Stimulated activated CD8-positive, alpha-beta memory T cell treated with anti-CD3 and anti-CD28 coated beads, Interleukin-4, amount 100 ng/mL, for 4 hours (primary cell): Measurements from ENCODE around the gene CCDC9.
"Not testable (repeated sequence)": the region's sequence is repeated elsewhere in the genome, so short reads cannot be mapped to it uniquely, and the experiment has no call there.

Source experiments
- DNase-seq, 2 donors: peaks; one replicate each; pipeline ENCODE4 v3.0.0-alpha.2; 2020; ENCODE audit warnings: low read depth in 2 of 2, low spot score in 1 of 2

Gene CCDC9

GRCh38 chr19:47231215-47232054 lies 24.9 kb upstream of the CCDC9 start:
- peak; percentile 83 to 89 for DNase-seq

DNA sequence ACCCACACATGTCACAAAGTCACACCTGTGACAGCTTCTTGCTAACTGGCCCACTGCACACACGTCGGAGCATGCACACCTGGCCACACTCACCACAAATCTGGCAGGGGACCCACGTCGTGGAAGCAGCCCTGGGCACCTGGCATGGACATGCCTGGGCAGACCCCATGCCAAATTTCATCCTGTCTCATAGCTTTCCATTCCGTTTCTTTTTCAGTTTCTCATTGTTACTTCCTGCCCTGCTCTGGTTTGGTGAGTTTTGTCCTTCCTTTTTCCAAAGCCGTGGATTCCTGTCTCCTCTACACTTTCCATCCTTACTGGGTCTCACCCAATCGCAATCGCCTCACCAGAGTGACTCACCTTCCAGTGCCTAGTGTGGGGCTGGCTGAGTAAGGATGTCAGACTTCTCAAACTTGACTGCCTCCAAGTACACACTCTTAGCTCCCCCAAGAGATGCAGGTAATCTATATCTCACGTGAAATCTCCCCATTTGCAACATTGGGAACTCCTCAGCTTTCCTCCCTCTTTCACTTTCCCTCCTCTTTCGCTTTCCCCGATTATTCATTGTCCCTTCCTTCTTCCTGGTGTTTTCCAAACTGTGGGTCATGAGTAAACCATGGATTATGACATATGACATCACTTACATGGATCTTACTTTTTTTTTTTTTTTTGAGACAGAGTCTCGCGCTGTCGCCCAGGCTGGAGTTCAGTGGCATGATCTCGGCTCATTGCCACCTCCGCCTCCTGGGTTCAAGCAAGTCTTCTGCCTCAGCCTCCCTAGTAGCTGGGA lies 23.7 kb upstream of the CCDC9 start:
- no peak for DNase-seq

DNA sequence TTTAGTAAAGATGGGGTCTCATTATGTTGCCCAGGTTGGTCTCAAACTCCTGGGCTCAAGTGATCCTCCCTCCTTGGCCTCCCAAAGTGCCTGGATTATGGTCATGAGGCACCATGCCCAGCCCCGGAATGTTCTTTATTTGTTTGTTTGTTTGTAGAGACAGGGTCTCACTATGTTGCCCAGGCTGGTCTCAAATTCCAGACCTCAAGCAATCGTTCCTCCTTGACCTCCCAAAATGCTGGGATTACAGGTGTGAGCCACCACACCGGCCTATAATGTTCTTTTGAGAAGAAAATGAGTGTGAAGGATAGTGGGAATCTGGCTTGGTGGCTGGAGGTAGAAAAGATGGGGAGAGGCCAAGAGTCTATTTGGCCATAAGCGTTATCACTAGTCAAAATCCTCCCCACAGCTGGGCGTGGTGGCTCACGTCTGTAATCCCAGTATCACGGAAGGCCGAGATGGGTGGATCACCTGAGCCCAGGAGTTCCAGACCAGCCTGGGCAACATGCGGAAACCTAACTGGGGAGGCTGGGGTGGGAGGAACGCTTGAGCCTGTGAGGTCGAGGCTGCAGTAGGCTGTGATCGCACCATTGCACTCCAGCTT lies 20.2 kb upstream of the CCDC9 start:
- DNase-seq, result no peak

DNA sequence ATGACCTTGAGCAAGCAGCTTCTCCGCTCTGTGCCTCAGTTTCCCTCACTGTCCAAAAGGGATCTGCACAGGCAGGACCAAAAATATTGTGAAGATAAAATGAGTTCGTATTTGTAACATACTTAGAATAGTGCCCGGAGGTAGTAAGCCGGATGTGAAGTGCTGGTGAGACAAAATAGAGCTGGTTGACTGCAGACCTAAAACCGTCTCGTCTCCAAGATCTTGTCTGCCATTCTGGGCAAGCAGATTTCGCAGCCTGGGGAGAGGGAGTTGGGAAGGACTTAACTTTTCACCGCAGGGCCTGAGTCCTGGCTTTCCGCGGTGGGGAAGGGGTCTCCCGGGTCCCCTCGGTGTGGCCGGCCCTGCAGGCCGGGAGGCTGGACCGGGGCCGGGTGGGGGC lies 17.2 kb upstream of the CCDC9 start:
- no peak for DNase-seq

GRCh38 chr19:47239610-47240296 lies 16.6 kb upstream of the CCDC9 start:
- DNase-seq, result peak in 1 of 2 donors; percentile 44

DNA sequence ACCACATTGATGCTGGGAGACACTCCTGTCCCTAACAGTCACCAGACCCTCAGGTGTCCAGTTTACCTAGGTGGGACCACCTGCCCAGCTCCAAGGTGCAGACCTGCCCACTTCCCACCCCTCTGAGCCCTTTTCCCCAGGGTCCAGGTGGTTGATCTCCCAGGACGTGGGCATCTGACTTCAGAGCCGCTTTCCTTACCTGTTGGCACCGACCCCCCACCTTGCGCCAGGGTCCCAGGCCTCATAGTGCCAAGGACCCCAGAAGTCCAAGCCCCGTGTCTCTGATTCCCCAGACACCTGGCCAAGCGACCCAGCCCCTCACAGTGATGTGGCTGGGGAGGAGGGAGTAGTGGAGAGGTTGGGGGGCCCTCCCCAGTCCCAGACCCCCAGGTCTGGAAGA lies 15.8 kb upstream of the CCDC9 start:
- DNase-seq, result no peak

DNA sequence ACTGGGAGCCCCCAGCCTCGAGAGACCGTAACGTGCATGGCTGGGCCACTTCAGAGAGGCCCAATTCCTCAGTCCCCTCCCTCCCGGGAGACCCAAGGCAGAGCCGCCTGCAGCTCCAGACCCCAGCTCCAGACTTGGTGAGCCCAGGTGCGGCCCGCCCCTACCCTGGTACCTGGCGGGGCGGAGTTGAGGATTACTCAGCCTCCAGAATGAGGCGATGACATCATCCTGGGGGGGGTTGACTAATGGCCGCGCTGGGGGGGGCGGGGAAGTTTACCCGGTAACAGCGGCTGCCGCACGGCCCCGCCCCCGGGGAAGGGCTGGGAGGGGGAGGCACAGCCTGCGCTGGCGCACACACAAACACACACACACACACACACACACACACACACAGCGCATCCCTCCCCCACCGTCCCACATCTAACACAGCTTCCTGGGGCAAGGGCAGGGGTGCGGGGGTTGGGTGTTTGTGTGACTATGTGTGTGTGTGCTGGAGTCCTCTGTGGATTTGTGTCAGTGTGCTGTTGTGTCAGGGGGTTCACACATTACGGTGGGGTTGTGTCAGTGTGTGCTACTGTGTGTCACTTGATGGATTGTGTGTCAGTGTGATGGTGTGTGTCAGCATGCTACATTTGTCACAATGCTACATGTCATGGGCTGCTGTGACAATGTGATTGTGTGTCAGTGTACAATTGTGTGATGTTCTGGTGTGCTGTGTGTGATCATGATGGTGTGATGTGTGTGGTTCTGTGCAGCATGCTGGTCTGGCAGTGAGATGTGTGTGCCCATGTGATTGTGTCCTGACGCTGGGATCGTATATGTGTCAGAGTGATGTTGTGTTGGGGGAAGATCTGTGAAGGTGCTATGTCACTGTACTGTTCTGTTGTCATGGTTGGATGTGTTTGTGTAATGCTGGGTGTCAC lies 15.1 kb upstream of the CCDC9 start:
- DNase-seq, result peak; percentile 73 to 74

DNA sequence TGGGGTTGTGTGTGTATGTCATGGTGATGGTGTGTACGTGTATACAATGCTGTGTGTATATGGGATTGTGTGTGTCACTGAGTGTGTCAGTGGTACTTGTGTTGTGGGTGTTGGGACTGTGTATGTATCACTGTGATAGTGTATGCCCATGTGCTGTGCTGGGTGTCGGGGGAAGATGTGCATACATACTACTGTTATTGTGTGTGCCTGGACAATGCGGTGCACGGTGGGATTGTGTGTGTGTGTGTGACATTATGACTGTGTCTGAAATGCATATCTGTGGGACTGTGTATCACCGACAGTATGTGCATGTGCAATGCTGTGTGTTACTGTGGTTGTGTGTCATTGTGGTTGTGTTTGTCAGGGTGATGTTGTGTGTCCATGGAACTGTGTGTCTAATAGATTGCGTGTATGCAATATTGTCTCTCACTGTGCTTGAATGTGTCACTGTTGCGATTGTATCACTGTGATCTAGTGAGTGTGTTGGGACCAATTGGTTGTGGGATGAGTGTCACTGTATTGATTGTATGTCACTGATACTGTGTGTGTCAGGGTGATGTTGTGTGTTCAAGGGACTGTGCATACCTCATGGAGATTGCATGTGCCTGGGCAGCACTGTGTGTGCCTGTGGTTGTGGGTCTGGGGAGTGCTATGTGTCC lies 14.3 kb upstream of the CCDC9 start:
- DNase-seq, result no peak

DNA sequence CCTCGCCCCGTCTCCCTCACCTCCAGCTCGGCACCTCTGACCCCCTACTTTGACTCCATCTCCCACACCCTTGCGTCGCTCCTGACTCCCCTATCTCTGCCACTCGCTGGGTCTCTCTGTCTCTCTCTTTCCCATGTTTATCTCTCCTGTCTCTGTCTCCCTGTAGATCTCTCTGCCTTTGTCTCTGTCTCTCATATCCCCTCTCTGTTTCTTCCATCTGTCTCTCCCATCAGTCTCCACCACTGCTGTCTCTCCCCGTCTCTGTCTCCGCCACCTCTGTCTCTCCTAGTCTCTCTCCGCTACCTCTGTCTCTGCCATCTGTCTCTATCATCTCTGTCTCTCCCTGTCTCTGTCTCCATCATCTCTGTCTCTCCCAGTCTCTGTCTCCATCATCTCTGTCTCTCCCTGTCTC lies 13.0 kb upstream of the CCDC9 start:
- DNase-seq, result no peak

GRCh38 chr19:47243776-47244547 lies 12.4 kb upstream of the CCDC9 start:
- peak; percentile 76 to 83 for DNase-seq

- peak; percentile 57 to 77 for DNase-seq
Observed at GRCh38 chr19:47247308-47247990, 8.9 kb upstream of the CCDC9 start.

DNA sequence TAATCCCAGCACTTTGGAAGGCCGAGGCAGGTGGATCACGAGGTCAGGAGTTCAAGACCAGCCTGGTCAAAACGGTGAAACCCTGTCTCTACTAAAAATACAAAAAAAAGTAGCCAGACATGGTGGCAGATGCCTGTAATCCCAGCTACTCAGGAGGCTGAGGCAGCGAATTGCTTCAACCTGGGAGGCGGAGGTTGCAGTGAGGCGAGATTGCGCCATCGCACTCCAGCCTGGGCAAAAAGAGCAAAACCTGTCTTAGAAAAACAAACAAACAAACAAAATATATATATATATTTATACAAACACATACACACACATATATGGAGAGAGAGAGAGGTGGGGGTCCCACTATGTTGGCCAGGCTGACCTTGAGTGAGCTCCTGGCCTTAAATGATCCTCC lies 3.3 kb upstream of the CCDC9 start:
- DNase-seq, result not testable (repeated sequence)

DNA sequence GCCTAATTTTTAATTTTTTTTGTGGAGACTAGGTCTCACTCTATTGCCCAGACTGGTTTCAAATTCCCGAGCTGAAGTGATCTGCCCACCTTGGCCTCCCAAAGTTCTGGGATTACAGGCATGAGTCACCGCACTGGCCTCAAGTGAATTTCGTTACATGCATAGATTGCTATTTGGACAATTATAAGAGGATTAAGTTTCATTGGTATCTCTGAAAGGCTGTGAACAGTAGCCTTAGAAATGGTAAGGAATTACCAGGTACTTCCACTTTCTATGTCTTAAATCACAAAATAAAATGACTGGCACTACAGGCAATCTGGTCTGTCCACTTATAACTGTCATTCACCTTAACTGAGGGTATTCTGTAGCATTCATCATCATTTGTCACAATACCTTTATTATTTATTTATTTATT lies 2.9 kb upstream of the CCDC9 start:
- DNase-seq, result no peak

- DNase-seq, result no peak
Observed at GRCh38 chr19:47253970-47254369, 2.4 kb upstream of the CCDC9 start.

DNA sequence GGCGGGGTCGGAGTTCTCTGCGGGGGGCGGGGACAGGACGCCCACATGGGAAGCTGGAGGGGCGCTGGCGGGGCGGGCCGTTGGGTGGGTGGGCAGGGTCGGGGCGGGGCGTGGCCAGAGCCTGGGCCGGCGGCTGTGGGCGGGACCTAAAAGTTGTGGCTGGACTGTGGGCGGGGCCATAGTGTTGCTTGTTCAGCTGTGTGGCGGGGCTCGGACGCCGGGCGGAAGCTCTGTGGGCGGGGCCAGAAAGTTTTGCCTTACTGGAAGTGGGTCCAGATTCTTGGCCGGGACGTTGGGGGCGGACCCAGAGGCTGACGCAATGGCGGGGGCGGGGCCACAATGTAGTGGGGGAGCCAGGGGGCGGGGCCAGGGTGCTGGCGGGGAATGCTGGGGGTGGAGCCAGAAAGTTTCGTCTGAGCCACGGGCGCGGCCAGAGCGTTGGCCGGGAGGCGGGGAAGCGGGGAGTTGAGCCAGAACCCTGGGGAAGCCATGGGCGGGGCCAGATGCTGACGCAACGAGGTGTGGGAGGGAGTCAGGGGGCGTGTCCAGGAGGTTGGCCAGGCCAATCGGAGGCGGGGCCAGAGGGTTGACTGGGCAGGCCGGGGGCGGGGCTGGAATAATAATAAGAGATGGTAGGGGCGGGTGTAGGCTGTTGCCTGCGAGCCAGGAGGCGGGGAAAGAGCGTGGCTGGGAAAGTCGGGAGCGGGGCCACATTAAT lies 527 bp downstream of the CCDC9 start:
- peak; percentile 99 to 100 for DNase-seq

DNA sequence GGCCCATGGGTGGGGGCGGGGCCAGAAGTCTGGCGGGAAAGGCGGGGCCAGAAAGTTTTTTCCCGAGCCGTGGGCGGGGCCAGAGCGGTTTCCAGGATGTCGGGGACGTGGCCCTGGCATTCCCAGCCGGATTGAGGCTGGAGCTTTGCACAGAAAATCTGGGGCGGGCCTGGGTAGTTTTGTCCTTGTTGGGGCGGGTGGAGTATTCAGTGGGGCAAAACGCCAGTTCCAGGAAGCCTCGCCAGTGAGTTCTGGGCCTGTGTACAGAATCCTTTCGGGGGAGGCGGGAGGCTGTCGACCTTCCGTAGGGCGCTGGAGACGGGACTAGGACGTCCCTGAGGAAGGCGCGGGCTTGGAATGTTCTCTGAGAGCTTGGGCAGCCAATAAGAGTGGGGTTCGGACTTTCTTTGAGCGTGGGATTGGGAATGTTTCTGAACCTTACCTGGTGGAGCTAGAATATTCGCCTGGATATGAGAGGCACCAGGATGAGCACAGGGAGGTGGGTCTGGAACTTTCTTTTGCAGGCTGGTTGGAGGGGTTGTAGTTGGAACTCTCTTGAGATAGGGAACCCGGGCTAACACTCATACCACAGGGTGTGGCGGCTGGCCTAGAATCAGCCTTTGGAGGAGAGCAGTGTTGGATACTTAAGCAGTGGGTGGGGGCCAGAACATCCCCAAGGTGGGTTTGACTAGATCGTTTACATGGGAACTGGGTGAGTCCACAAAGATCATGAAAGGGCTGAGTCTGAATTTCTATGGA lies 1.3 kb downstream of the CCDC9 start:
- DNase-seq, result no peak

DNA sequence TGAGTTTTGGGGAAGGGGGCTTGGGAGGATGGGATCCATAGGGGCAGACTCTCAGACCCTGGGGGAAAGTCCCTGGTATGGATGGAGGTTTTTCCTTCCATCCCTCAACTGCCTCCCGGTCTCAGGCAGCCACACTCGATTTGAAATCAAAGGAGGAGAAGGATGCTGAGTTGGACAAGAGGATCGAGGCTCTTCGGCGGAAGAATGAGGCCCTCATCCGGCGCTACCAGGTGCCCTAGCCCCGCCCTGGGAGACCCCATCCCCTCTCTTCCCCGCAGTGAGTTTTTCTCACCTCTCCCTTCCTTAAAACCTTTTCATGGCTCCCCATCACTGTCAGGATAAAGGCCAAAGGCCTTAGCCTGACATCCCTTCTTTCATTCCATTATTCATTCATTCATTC lies 2.1 kb downstream of the CCDC9 start:
- no peak for DNase-seq
